WTC11 (cell line): ENCODE data around the gene SLC46A2. TPM values are rescaled to one million over a fixed set of nuclear protein-coding genes. Genes with fewer than 3 reads are reported as not detected.

Experiments
- ATAC-seq: fragments of 200-7000 bp; cut with Tn5 transposase; 2 replicates; pipeline ENCODE4 v1.10.0; 2021; ENCODE audit warnings: mild to moderate bottlenecking, moderate library complexity
- CTCF ChIA-PET: fragments of 300-600 bp; sonication (Branson Sonifier 250); formaldehyde crosslinking; loops from one replicate; lab custom pipeline; 2021; ENCODE audit warnings: antibody characterized with exemption; lab: Charles Lee
- POLR2A ChIA-PET: fragments of 350-600 bp; sonication (Branson Sonifier 250); formaldehyde crosslinking; loops from one replicate; lab custom pipeline; 2021; ENCODE audit warnings: antibody characterized with exemption; lab: Charles Lee
- DNase-seq: peaks from one replicate; pipeline ENCODE4 v3.0.0; 2021; ENCODE audit warnings: low spot score
- H3K27ac Mint-ChIP-seq: 2 replicates; pipeline ENCODE4 v1.8.0; 2021; ENCODE audit warnings: mixed read lengths
- H3K27me3 Mint-ChIP-seq: 2 replicates; pipeline ENCODE4 v1.8.0; 2021; ENCODE audit warnings: low read depth, mild to moderate bottlenecking, moderate library complexity, mixed read lengths
- H3K36me3 Mint-ChIP-seq: 2 replicates; pipeline ENCODE4 v1.8.0; 2021; ENCODE audit warnings: mixed read lengths
- H3K4me1 Mint-ChIP-seq: 2 replicates; pipeline ENCODE4 v1.8.0; 2022; ENCODE audit warnings: mixed read lengths
- H3K4me3 Mint-ChIP-seq: 2 replicates; pipeline ENCODE4 v1.8.0; 2021; ENCODE audit warnings: mild to moderate bottlenecking, moderate library complexity, mixed read lengths
- H3K9me3 Mint-ChIP-seq: 2 replicates; pipeline ENCODE4 v1.8.0; 2021; ENCODE audit warnings: mixed read lengths
- ATF6 ChIP-seq: sonication (generic); formaldehyde crosslinking; IDR thresholded peaks from 2 replicates; pipeline ENCODE4 v1.8.1; 2023; ENCODE audit warnings: mild to moderate bottlenecking, missing genetic modification reagents
- FOXJ3 ChIP-seq: sonication (generic); formaldehyde crosslinking; IDR thresholded peaks from 2 replicates; pipeline ENCODE4 v1.9.0; 2021; ENCODE audit warnings: missing genetic modification reagents, mild to moderate bottlenecking, borderline replicate concordance
- HMGA2 ChIP-seq: fragments of 250-450 bp; sonication (Bioruptor Pico); IDR thresholded peaks from 2 replicates; pipeline ENCODE4 v1.4.0; 2021; ENCODE audit warnings: mild to moderate bottlenecking, moderate library complexity
- IRF2 ChIP-seq: sonication (generic); formaldehyde crosslinking; IDR thresholded peaks from 2 replicates; pipeline ENCODE4 v1.8.0; 2022; ENCODE audit warnings: low read depth, missing genetic modification reagents, borderline replicate concordance
- NFATC4 ChIP-seq: fragments of 250-450 bp; sonication (Bioruptor Pico); IDR thresholded peaks from 2 replicates; pipeline ENCODE4 v1.9.0; 2021; ENCODE audit warnings: mild to moderate bottlenecking
- NR1H2 ChIP-seq: sonication (generic); formaldehyde crosslinking; IDR thresholded peaks from 2 replicates; pipeline ENCODE4 v1.9.0; 2021; ENCODE audit warnings: mild to moderate bottlenecking, moderate library complexity, missing genetic modification reagents
- PREB ChIP-seq: sonication (generic); formaldehyde crosslinking; IDR thresholded peaks from 2 replicates; pipeline ENCODE4 v1.8.1; 2022; ENCODE audit warnings: mild to moderate bottlenecking, missing genetic modification reagents, moderate library complexity, borderline replicate concordance
- STAT6 ChIP-seq: sonication (generic); formaldehyde crosslinking; conservative IDR thresholded peaks from 2 replicates; pipeline ENCODE4 v1.8.1; 2023; ENCODE audit warnings: mild to moderate bottlenecking, low read depth, missing genetic modification reagents, moderate library complexity
- TEAD1 ChIP-seq: sonication (generic); formaldehyde crosslinking; IDR thresholded peaks from 2 replicates; pipeline ENCODE4 v1.8.0; 2022; ENCODE audit warnings: mild to moderate bottlenecking, missing genetic modification reagents
- ZNF396 ChIP-seq: fragments of 250-450 bp; sonication (Bioruptor Pico); IDR thresholded peaks from 2 replicates; pipeline ENCODE4 v1.8.0; 2021; ENCODE audit warnings: mild to moderate bottlenecking, moderate library complexity, borderline replicate concordance
- ZNF532 ChIP-seq: fragments of 250-450 bp; sonication (Bioruptor Pico); IDR thresholded peaks from 2 replicates; pipeline ENCODE4 v1.9.0; 2021; ENCODE audit warnings: mild to moderate bottlenecking, borderline replicate concordance
- ZSCAN18 ChIP-seq: fragments of 250-450 bp; sonication (Bioruptor Pico); IDR thresholded peaks from 2 replicates; pipeline ENCODE4 v2.1.2; 2022; ENCODE audit warnings: mild to moderate bottlenecking, moderate library complexity
- total RNA-seq: library from RNA; stranded (reverse); gene quantifications from 3 replicates; pipeline ENCODE4 v1.2.3, GENCODE V29; 2021

Gene SLC46A2
- total RNA-seq, 1 experiment from 2014 or later, result not detected

GRCh38 chr9:112868461-112868860 is 22.2 kb downstream of the SLC46A2 start:
- TF ChIP-seq ATF6 (CRISPR knock-in tag) (no peak), TEAD1 (CRISPR knock-in tag) (no peak), ZNF532 (no peak)
- TF ChIP-seq, all 79 proteins: peak for 0
- CTCF ChIA-PET, result interaction anchor here (1.4 to 3.0 kb wide), 2 partner anchors 19 to 35 kb away, joined by 5 to 11 read pairs; no protein-coding TSS in a partner anchor
- ATAC-seq (no peak), DNase-seq (no peak)
- Mint-ChIP-seq H3K27me3 (no peaks in the 10 kb centered on the region; the same call in 1 of the 2 replicates), H3K4me3 (no peak overlapping the region), H3K36me3 (peaks cover 13% of the 10 kb centered on the region), H3K9me3 (peaks cover 8% of the 10 kb centered on the region; the same call in 1 of the 2 replicates), H3K27ac (no peak overlapping the region), H3K4me1 (peaks cover 24% of the 10 kb centered on the region)
- POLR2A ChIA-PET, result no interaction called here

DNA sequence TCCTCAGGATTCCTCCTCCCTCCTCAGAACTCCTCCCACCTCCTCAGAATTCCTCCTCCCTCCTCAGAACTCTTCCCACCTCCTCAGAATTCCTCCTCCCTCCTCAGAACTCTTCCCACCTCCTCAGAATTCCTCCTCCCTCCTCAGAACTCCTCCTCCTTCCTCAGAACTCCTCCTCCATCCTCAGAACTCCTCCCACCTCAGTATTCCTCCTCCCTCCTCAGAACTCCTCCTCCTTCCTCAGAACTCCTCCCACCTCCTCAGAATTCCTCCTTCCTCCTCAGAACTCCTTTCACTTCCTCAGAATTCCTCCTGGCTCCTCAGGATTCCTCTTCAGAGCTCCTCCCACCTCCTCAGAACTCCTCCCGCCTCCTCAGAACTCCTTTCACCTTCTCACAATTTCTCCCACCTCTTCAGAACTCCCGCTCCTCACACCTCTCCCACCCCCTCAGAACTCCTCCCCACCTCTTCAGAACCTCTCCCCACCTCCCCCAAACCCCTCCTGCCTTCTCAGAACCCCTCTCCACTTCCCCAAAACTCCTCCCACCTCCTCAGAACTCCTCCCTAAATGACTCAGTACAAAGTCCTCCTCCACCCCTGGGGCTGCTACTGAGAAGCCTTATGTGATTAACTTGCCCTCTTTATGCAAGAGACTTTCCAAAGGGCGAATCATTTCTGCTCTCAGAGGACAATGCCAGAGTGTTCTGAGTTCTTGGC is 23.2 kb downstream of the SLC46A2 start:
- POLR2A ChIA-PET, result interaction anchor here (1.0 kb wide), 1 partner anchor 15 kb away, joined by 3 read pairs; no protein-coding TSS in a partner anchor
- H3K36me3 Mint-ChIP-seq, result peaks cover 13% of the 10 kb centered on the region
- no peaks in the 10 kb centered on the region; the same call in 1 of the 2 replicates for H3K27me3 Mint-ChIP-seq
- H3K27ac Mint-ChIP-seq, result peak overlapping the region; percentile 76
- no peak overlapping the region for H3K4me3 Mint-ChIP-seq
- CTCF ChIA-PET, result interaction anchor here (1.4 kb wide), 1 partner anchor 20 kb away, joined by 5 read pairs; no protein-coding TSS in a partner anchor
- peaks cover 8% of the 10 kb centered on the region; the same call in 1 of the 2 replicates for H3K9me3 Mint-ChIP-seq
- H3K4me1 Mint-ChIP-seq, result peaks cover 24% of the 10 kb centered on the region
- DNase-seq, result peak; percentile 17
- peak; percentile 22 for ATAC-seq
- no peak for TF ChIP-seq IRF2 (CRISPR knock-in tag)
- TF ChIP-seq ZNF532, result no peak
- TF ChIP-seq NR1H2 (CRISPR knock-in tag), result no peak
- no peak for TF ChIP-seq NFATC4
- TF ChIP-seq HMGA2 (CRISPR knock-in tag), result no peak
- TF ChIP-seq ZSCAN18, result no peak
- TF ChIP-seq STAT6 (CRISPR knock-in tag), result no peak
- TF ChIP-seq PREB, result no peak
- TF ChIP-seq ZNF396 (CRISPR knock-in tag), result no peak
- no peak for TF ChIP-seq FOXJ3 (CRISPR knock-in tag)
